ENCODE data around the gene BBX.

DNA sequence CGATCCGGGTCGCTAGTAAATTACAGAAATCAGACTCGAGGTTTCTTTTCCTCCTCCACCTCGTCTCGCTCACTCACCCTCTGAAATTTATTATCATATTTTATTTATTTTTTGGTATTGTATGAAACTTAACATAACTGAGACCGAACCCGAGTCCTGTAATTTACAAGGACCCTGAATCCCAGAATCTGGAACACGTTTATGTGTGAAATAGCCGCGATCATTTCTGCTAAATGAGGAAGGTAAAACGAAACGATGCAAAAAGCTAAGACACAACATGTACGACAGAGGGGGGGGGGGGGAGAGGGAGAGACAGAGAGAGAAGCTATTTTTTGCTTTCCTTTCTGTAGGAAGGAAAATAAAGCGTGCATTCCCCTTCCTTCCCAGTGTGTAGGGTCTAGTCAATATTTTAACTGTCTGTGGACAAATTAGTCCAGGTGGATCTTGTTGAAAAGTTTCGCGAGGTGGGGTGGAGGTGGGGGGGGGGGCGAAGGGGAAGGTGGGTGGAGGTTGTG, 1.6 kb downstream of the BBX start:
- no peak for TF ChIP-seq TSHZ2 (CRISPR knock-in tag; IDR thresholded peaks at IDR 0.05)
- TF ChIP-seq RARB (CRISPR knock-in tag; IDR thresholded peaks at IDR 0.05), result no peak
- no peak for TF ChIP-seq ZNF565 (CRISPR knock-in tag; conservative IDR thresholded peaks at IDR 0.05; ENCODE audit: low read depth)

All from SK-N-SH treated with all-trans-retinoic acid at 6 μM for 48 hours (cell line).